Bone marrow (tissue), 2 donors: ENCODE measurements around the gene MYO1B.

ENCODE experiments used
- DNase-seq, 2 donors: peaks; one replicate each; lab custom pipeline; 2025; lab: John Stamatoyannopoulos, UW

The MYO1B gene

GRCh38 chr2:191262436-191262835, 17.2 kb downstream of the MYO1B start:
- no peak for DNase-seq

DNA sequence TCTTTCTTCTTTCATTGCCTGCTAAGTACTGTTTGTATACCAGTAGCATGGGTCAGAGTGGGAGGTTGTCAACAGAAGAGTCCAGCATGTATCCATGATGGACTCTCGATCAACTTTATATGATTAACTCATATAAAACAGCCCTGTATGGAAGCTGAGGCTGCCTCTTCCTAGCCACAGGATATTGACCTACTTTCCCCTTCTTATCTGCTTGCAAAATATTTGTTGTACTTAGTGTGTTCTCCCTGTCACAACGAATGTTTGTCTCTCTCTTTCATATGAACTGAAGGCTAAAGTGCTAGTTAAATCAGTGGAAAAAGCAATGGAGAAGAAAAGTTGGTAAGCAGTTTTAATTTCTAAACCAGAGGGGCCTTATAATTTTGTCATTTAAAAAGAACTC, 17.8 kb downstream of the MYO1B start:
- DNase-seq, result no peak

DNA sequence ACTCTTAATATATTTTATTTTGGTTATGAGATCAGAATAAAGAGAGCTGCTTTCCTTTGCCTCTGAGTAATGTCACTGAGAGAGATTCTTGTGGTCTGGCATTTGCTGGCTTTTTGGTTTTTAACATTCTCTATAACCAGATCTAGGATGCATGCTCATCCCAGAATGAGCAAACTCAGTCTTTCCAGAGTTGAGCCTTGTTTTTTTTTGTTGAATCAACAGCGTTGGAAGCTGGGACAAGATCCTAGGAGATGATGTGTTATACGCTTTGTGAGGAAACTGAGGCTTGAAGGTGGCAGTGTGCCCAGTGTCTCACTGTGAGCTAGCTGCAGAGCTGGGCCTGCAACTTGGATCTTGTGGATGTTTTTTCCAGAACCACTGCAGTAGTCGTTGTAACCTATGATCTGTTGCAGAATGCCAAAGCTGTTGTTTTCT, 19.5 kb downstream of the MYO1B start:
- no peak for DNase-seq

GRCh38 chr2:191265311-191266170, 20.3 kb downstream of the MYO1B start:
- no peak for DNase-seq

GRCh38 chr2:191266201-191266600, 21.0 kb downstream of the MYO1B start:
- no peak for DNase-seq

DNA sequence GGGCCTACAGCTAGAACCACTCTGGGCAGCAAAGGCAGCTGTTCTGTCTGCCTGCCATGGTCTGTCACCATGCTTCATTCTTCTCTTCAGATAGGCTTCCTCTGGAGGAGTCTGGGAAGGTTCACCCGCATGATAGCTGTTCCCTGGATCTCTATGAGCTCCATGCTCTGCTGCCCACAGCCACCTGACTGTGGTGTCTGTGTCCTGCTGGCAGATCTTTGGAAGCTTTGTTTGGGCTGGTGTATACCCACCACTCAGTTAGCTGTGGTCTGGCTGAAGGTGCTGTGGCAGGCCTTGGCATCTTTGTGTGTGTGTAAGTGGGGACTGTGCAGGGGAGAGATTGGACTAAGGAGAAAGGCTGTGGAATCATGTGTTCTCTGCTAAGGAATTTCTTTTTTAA, 23.4 kb downstream of the MYO1B start:
- DNase-seq, result no peak

DNA sequence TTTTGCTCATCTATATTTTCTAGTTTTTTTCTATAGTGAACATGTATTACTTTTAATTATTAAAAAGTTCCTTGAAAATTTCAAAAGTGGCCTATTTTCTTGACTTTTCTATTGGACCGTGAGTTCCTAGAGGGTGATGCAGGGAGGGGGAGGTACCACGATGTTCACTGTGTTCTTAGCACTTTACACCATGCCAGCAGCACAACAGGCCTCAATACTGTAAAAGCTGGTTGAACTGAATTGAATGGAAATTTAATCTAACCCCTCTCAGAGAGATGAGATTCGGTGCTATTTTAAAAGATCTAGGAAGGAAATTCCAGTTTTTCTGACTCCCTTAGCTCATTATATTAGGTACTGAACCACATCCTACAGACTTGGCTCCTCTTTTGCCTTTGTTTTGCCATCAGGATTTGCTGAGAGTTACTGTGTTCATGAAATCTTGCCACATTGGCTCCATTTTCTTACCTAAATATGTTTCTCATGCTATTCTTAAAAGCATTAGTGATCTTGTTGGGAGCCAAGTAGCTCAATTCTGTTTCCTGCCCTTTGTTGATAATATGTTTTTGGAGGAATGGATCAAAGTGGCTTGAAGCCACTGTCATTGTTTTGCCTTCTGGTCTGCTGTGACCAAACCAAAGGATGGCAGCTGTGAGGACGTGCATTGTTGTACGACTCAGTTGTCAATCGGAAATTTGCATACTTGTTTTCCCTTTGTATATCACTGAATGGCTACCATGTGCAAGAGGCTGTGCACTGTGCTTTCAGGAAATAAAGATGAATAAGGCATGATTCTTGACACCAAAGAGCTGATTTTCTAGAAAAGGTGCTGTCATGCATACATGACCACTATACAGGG, 25.3 kb downstream of the MYO1B start:
- DNase-seq, result no peak

DNA sequence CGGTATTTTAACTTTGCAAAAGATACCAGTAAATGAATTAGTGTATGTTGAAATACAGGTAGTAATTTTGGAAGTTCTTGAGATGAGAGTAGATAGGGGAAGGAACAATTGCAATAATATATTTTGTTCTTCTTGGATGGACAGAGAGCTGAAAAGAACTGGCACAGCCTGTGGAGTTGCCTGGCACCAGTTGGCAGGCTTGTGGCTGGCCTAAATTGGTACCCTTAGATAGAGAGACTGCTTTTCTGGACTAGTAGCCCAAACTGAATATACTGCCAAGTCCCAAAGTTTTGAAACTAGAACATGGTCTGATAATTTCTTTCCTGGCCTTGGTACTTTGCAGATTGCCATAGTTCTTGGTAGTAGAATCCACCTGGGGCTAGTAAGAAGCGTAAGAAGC, 26.9 kb downstream of the MYO1B start:
- DNase-seq, result no peak

GRCh38 chr2:191274413-191274815, 29.2 kb downstream of the MYO1B start:
- no peak for DNase-seq

- DNase-seq, result no peak
Measured at GRCh38 chr2:191276792-191277465, 31.7 kb downstream of the MYO1B start.

GRCh38 chr2:191280290-191280689, 35.1 kb downstream of the MYO1B start:
- DNase-seq, result no peak

DNA sequence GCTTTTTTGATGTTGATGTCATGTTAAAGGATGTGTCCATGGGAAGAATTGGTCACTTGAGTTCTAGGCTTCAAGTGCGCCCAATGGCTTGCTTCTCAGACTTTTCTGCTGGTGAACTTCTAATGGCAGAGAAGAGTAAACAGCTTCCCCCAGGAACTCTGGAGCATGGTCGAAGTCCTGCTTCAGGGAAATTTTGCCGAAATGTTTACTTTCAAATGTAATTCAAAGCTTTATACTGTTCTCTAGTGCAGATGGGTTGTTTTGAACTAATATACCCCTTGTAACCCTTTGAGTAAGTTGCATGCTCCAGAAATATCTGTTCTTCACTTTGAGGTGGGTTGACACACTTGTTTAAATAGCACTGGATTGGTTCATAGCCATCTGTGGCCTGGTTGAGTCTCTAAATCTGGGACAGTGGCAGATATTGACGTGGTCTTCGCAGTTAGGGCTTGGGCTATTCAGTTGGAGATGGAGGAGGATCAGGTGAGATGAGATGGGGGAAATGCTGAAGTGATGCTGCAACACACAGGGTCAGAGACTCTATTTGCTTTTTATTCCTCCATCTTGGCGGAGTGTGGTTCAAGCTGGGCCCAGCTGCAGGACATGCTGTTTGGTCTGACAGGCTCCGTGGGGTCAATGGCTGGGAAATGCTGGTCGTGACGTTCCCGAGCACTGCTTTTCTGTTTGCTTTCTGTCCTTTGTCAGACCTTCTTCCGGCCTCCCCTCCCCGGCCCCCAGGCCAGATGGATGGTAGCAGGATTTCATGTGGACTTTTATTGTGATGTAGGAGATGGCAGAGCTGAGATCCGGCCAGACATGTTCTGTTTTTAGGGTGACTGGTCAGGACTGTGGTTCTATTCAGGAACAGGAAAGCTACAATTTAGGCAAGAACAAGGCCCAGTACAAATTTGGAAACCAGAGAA, 35.9 kb downstream of the MYO1B start:
- DNase-seq, result no peak

DNA sequence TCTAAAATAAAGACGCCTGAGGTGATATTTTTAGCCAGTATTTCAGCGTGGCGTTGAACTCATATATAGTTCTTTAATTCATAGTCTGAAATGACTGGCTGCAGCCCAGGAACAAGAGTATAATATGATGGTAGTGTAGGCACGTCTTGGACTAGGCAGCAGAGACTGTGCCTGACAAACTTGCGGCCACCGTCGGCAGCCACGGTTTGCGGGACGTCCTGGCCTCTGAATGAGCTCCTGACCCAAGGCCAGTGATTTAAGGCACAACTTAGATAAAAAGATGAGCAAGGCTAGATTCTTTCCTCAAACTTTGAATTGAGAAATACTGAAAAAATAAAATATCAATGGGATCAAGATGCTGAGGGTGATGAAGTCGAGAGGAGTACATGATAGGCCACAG, 40.0 kb downstream of the MYO1B start:
- no peak for DNase-seq

- no peak for DNase-seq
Measured at GRCh38 chr2:191287820-191288219, 42.6 kb downstream of the MYO1B start.

GRCh38 chr2:191289049-191289448, 43.8 kb downstream of the MYO1B start:
- no peak for DNase-seq

DNA sequence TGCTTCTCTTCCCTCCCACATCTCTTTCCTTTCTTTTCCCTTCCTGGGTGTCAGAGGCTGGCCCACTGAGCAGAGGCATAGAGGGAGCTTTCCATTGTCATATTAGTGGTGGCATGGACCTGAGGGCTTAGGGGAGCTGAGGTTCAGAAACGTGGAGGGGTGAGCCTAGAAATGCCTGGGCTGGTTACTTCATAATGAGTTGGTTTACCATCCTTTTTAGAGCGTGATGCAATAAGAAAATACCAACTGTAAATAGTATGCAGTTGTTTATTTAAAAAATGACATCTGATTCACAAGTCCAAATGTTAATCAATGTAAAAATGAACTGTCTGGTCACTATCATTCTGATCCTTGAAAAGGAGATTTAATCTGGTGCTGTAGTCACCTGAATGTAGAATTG, 46.3 kb downstream of the MYO1B start:
- no peak for DNase-seq

DNA sequence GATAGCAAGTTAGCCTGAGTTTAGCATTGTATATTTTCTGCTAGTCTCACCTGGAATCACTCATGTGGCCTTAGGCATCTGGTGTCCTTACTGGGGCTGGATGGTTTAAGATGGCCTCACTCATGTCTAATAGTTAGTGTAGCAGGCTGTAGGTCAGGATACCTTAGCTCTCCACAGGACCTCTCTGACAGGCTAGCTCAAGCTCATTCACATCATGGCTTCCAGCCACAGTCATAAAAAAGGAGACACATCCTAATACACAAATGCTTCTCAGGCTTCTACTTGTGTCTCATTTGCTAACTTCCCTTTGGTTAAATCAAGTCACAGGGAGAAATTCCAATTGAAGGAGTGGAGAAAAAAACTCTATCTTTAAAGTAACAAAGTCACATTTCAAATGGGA, 47.7 kb downstream of the MYO1B start:
- DNase-seq, result no peak

- no peak for DNase-seq
Measured at GRCh38 chr2:191295088-191295487, 49.9 kb downstream of the MYO1B start.

DNA sequence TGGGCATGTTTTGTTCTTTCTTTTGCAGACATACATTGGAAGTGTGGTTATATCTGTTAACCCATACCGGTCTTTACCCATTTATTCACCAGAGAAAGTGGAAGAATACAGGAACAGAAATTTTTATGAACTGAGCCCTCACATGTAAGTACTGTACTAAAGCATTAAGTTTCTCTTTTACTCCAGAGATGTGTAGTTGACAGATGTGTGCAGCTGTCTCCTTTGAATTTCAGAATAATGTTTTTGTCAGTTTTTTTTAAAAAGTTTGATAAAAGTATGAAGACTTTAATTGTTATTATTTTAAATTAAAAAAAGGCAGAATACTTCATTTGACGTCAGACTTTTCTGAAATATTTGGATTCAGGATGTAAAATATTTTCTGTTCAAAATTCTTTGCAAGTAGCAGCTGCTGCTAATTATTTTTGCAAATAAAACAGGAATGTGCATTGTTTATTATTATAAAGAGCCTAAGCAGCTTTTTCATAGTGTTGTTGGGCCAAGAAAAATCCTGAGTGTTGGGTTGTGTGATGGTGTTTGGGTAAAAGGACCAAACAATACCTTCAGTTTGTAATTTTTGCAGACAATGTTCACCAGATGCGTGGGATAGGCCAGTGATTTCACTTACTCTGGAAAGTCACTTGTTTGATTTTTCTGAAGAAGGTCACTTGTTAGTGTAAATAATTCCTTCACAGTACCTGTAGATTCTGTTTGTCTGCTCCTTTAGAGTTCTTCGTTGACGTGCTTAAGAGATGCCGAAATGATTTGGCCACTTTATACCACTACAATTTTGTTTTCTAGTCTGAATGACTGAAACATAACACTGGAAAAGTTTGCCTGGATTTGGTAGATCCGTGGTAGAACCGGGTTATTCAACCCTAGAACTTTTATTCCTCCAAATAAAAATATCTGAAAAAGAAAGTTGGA, 51.1 kb downstream of the MYO1B start:
- no peak for DNase-seq

GRCh38 chr2:191297033-191297432, 51.8 kb downstream of the MYO1B start:
- DNase-seq, result no peak
